Activated T-cell treated with anti-CD3 and anti-CD28 coated beads, Interleukin-2, amount 50 U/mL, for 4 hours (primary cell): ENCODE data around the gene ASB12. TPM values are rescaled to one million over a fixed set of nuclear protein-coding genes. Genes with fewer than 3 reads are reported as not detected.
"Not testable (repeated sequence)": the region's sequence is repeated elsewhere in the genome, so short reads cannot be mapped to it uniquely, and the experiment has no call there.

Experiments used
- ATAC-seq, 2 donors: fragments of 200-7000 bp; cut with Tn5 transposase; one replicate each; pipeline ENCODE4 v1.10.0; 2021
- DNase-seq: peaks from one replicate; pipeline ENCODE4 v3.0.0-alpha.2; 2020
- H3K27me3 Mint-ChIP-seq: one replicate; pipeline ENCODE4 v1.8.0; 2021; ENCODE audit warnings: low read depth, mixed read lengths
- H3K36me3 Mint-ChIP-seq: one replicate; pipeline ENCODE4 v1.8.0; 2022; ENCODE audit warnings: mixed read lengths; ENCODE audit not compliant: insufficient read depth
- H3K4me1 Mint-ChIP-seq: one replicate; pipeline ENCODE4 v1.8.0; 2021; ENCODE audit warnings: low read depth, mixed read lengths
- H3K4me3 Mint-ChIP-seq: one replicate; pipeline ENCODE4 v1.8.0; 2021; ENCODE audit warnings: mild to moderate bottlenecking, moderate library complexity, mixed read lengths
- H3K9me3 Mint-ChIP-seq: one replicate; pipeline ENCODE4 v1.8.0; 2021; ENCODE audit warnings: mixed read lengths
- total RNA-seq, 3 donors: library from RNA; stranded (reverse); gene quantifications; one replicate each; pipeline ENCODE4 v1.2.1, GENCODE V29; 2021

ASB12 gene
- total RNA-seq: under 1 TPM in 1 of 3 donors, not detected in 2; 0.22 TPM

- DNase-seq: no peak
- Mint-ChIP-seq H3K27me3 (no peaks in the 10 kb centered on the region), H3K36me3 (no peaks in the 10 kb centered on the region), H3K4me1 (no peaks in the 10 kb centered on the region), H3K9me3 (no peaks in the 10 kb centered on the region), H3K4me3 (no peak within 1 kb of the TSS)
- ATAC-seq: no peak
These were observed at the start of gene ASB12 for GRCh38 chrX:64230123-64230970. TSS of gene ASB12 (minus strand) at chrX:64230607. CDS start at chrX:64225650, 4,957 bp downstream.

- Mint-ChIP-seq H3K36me3 (peaks cover 26% of the 10 kb centered on the region), H3K27me3 (no peaks in the 10 kb centered on the region), H3K9me3 (peaks cover under 1% of the 10 kb centered on the region), H3K4me3 (no peak overlapping the region), H3K4me1 (no peaks in the 10 kb centered on the region)
- ATAC-seq (no peak), DNase-seq (no peak)
These were observed 34.9 kb upstream of the ASB12 start for GRCh38 chrX:64265265-64265664.

DNA sequence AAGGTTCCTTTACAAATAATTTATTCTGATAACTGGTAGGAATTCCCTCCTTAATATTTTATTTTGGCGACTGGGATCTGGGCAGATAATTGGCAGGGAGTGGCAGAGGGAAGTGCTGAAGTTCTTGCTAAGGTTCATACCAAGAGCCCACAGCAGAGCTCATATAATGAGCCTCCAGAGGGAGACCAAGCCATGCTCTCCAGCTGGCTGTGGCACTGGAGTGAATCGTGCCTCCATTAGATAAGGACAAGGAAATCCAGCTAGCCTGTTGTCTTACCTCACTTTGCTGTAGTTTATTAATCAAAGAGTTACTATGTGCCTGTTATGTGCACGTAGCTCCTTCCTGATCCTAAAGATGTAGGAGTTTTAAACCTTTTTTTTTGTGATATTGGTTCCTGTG, 1.3 kb downstream of the ASB12 start:
- Mint-ChIP-seq H3K4me1 (no peaks in the 10 kb centered on the region), H3K27me3 (no peaks in the 10 kb centered on the region), H3K36me3 (no peaks in the 10 kb centered on the region), H3K9me3 (no peaks in the 10 kb centered on the region), H3K4me3 (no peak overlapping the region)
- ATAC-seq (no peak), DNase-seq (no peak)

GRCh38 chrX:64218023-64218422, 12.4 kb downstream of the ASB12 start:
- Mint-ChIP-seq H3K36me3 (no peaks in the 10 kb centered on the region), H3K4me3 (no peak overlapping the region), H3K27me3 (no peaks in the 10 kb centered on the region), H3K9me3 (no peaks in the 10 kb centered on the region), H3K4me1 (no peaks in the 10 kb centered on the region)
- no peak for DNase-seq
- no peak for ATAC-seq

- H3K27me3 Mint-ChIP-seq, H3K4me3 Mint-ChIP-seq, DNase-seq, H3K36me3 Mint-ChIP-seq, H3K4me1 Mint-ChIP-seq, H3K9me3 Mint-ChIP-seq, ATAC-seq: not testable (repeated sequence)
These were observed 16.4 kb downstream of the ASB12 start for GRCh38 chrX:64213989-64214388.

- H3K4me1 Mint-ChIP-seq: peaks cover 14% of the 10 kb centered on the region
These were observed 23.7 kb downstream of the ASB12 start for GRCh38 chrX:64206556-64207162.

DNA sequence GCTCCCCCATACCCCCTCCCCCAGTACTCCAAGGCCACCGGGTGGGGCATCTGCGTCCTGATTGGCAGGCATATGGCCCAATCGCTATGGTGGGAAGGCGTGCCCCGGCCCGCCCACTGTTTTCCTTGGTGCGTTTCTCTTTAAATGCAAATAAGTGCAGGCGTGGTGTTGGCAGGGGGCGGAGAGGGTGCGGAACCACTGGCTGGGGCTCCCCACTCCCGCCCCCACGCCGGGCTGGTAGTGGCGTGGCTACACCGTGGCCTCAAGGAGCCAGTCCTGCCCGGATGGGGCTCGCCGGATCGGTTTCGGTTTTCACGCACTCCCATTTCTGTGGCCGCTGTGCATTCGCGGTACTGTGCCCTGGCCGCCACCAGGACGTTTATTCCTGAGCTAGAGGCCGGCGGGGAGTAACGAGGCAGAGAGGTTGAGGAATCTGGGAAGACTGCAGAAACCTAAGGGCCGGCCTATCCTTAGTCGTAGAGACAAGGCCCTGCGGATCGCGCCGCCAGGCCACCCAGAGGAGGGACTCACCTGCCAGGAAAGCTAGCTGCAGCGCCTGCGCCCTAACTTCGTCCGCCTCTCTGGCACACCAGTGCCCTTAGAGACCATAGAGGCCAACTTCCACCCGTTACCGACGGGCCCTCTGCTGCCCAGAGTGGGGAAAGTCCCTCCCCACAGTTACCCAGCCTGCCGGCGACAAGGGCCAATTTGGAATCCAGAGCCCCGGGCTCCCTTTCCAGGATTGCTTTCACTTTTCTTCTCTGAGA, 24.5 kb downstream of the ASB12 start:
- peak; percentile 84 for DNase-seq

More at GRCh38 chrX:64206556-64207162, 23.7 kb downstream of the ASB12 start:
- no peak for DNase-seq
- ATAC-seq: no peak
- H3K9me3 Mint-ChIP-seq: no peaks in the 10 kb centered on the region
- no peaks in the 10 kb centered on the region for H3K27me3 Mint-ChIP-seq
- peak overlapping the region; percentile 86 for H3K4me3 Mint-ChIP-seq
- H3K36me3 Mint-ChIP-seq: no peaks in the 10 kb centered on the region

DNA sequence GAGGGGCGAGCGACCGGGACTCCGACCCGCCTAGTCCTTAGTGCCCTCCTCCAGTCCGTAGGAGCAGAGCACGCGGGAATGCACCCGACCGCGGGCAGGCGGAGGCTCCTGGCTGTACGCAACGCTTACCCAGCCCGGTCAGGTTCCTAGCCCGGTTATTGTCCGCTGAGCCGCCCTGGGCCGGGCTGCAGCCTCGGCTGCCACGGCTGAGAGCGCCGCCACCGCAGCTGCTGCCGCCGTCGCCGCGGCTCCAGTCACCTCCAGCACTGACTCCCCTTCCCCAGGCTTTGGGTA, 25.0 kb downstream of the ASB12 start, which contains the start of gene AMER1:
Gene AMER1, minus strand, starts transcription at position 268 of the 294 bp plus-strand sequence. CDS start 12,422 bp downstream, outside the sequence.
- Mint-ChIP-seq H3K9me3 (no peaks in the 10 kb centered on the region), H3K4me1 (peaks cover 15% of the 10 kb centered on the region), H3K36me3 (no peaks in the 10 kb centered on the region), H3K27me3 (no peaks in the 10 kb centered on the region), H3K4me3 (peak within 1 kb of the TSS; percentile 86)
- ATAC-seq (peak in 1 of 2 donors; percentile 51), DNase-seq (no peak)

More for the DNA sequence above, 24.5 kb downstream of the ASB12 start:
- H3K4me1 Mint-ChIP-seq: peaks cover 14% of the 10 kb centered on the region
- H3K27me3 Mint-ChIP-seq: no peaks in the 10 kb centered on the region
- H3K4me3 Mint-ChIP-seq: peak overlapping the region; percentile 86
- peak; percentile 85 to 90 for ATAC-seq
- H3K9me3 Mint-ChIP-seq: no peaks in the 10 kb centered on the region
- H3K36me3 Mint-ChIP-seq: no peaks in the 10 kb centered on the region

- H3K4me1 Mint-ChIP-seq: peaks cover 15% of the 10 kb centered on the region
- H3K36me3 Mint-ChIP-seq: no peaks in the 10 kb centered on the region
- peak overlapping the region; percentile 86 for H3K4me3 Mint-ChIP-seq
- H3K9me3 Mint-ChIP-seq: no peaks in the 10 kb centered on the region
- no peak for DNase-seq
- ATAC-seq: peak; percentile 8 to 27
- H3K27me3 Mint-ChIP-seq: no peaks in the 10 kb centered on the region
These were observed 25.5 kb downstream of the ASB12 start for GRCh38 chrX:64204701-64205440.

DNA sequence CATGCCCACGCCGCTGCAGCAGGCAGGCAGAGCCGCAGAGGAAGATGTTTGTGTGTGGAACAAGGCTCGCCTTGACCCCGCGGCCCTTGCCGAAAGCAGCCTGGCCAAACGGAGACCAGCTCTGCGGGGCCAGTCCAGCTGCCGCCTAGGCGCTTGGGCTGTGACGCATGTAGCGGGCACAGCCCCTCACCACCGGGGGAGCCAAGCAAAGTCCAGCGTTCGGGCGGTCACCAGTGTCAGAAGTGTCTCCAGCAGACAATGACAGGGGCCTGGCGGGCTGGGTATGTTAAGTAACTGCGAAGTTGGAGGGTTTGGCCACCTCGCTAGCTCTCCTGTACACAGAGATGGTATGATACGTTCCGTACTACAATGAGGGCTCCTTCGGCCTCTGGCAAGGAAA, 26.2 kb downstream of the ASB12 start:
- no peaks in the 10 kb centered on the region for H3K36me3 Mint-ChIP-seq

GRCh38 chrX:64202808-64203325, 27.5 kb downstream of the ASB12 start:
- DNase-seq (no peak), ATAC-seq (no peak)
- no peaks in the 10 kb centered on the region for H3K36me3 Mint-ChIP-seq

More for the DNA sequence above, 26.2 kb downstream of the ASB12 start:
- DNase-seq (no peak), ATAC-seq (no peak)
- Mint-ChIP-seq H3K4me3 (peak overlapping the region; percentile 74), H3K27me3 (no peaks in the 10 kb centered on the region), H3K9me3 (no peaks in the 10 kb centered on the region), H3K4me1 (peaks cover 15% of the 10 kb centered on the region)

DNA sequence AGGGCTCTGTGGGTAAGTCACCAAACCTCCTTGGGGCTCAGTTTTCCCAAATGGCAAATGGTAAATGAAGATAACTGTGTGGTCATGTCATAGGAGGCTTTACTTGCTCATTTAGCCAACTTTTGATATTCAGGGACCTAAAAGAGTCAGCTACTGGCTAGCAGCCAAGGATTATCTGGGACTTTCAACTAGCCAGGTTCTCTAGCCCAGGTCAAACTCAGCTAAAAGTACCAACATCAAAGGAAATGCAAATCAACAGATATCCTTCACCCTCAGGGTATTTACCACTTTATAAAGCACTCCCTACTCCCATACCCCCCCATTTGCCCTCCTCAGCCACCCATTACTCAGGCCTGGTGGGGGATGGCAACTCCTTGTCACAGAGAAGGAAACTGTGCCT, 32.4 kb downstream of the ASB12 start:
- DNase-seq: no peak
- no peaks in the 10 kb centered on the region for H3K36me3 Mint-ChIP-seq
- ATAC-seq: no peak
- H3K27me3 Mint-ChIP-seq: no peaks in the 10 kb centered on the region
- no peak overlapping the region for H3K4me3 Mint-ChIP-seq
- no peaks in the 10 kb centered on the region for H3K9me3 Mint-ChIP-seq
- peaks cover 7% of the 10 kb centered on the region for H3K4me1 Mint-ChIP-seq

More at GRCh38 chrX:64202808-64203325, 27.5 kb downstream of the ASB12 start:
- no peak overlapping the region for H3K4me3 Mint-ChIP-seq
- no peaks in the 10 kb centered on the region for H3K9me3 Mint-ChIP-seq
- H3K27me3 Mint-ChIP-seq: no peaks in the 10 kb centered on the region
- H3K4me1 Mint-ChIP-seq: peaks cover 15% of the 10 kb centered on the region

GRCh38 chrX:64196606-64197005, 33.8 kb downstream of the ASB12 start:
- no peak for ATAC-seq
- Mint-ChIP-seq H3K27me3 (no peaks in the 10 kb centered on the region), H3K36me3 (peaks cover 6% of the 10 kb centered on the region), H3K4me1 (peaks cover 2% of the 10 kb centered on the region), H3K9me3 (no peaks in the 10 kb centered on the region), H3K4me3 (no peak overlapping the region)
- DNase-seq: no peak

DNA sequence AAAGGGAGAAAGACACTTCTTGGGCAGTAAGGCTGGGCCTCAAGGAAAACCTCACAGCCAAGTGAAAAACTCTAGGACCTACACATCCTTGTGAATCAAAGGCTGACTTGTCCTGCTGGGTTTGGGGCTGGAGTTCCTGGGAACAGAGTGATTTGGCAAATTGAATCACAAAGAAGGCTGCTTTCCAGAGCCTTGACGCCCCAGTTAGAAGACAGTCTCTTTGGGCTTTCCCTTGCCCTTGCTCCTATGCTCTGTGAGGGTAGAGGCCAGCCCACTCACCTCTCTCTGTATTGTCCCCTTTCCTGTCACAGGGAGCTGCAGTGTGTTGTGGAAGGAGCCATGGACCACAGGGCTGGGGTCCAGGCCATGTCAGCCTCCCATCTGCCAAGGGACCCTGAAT, 34.5 kb downstream of the ASB12 start:
- H3K36me3 Mint-ChIP-seq: peaks cover 8% of the 10 kb centered on the region
- H3K9me3 Mint-ChIP-seq: no peaks in the 10 kb centered on the region

More for the DNA sequence above, 34.5 kb downstream of the ASB12 start:
- Mint-ChIP-seq H3K4me1 (peaks cover 2% of the 10 kb centered on the region), H3K4me3 (no peak overlapping the region), H3K27me3 (no peaks in the 10 kb centered on the region)
- DNase-seq (no peak), ATAC-seq (no peak)
